ENCODE measurements around the gene RAB11A. TPM values are rescaled to one million over a fixed set of nuclear protein-coding genes. Genes with fewer than 3 reads are reported as not detected.

RAB11A gene
- total and polyA plus RNA-seq, 9 of the 15 experiments (the other 6 are each of a cell fraction or from before 2014, with no cell fraction given), result 129 to 369 (median 245) TPM

DNA sequence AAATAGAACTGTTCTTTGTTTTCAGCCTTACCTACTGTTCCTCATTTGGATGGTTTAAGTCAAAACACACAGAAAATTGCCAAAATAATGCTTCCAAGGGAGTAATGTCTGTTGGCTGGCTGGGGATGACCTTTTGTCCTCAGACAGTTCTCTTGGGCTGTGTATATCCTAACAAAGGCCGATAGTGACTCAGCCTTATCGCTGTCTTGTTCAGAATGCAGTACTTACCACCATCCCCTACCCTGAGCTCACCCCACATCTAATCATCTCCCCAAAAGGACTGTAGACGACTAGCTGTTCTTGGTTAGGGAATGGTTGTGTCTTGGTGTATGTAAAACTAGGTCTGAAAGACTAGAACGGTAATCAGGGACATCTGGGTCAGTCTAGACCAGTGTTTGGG is 35.0 kb downstream of the RAB11A start (continued):
- TF ChIP-seq, protein P1, sequence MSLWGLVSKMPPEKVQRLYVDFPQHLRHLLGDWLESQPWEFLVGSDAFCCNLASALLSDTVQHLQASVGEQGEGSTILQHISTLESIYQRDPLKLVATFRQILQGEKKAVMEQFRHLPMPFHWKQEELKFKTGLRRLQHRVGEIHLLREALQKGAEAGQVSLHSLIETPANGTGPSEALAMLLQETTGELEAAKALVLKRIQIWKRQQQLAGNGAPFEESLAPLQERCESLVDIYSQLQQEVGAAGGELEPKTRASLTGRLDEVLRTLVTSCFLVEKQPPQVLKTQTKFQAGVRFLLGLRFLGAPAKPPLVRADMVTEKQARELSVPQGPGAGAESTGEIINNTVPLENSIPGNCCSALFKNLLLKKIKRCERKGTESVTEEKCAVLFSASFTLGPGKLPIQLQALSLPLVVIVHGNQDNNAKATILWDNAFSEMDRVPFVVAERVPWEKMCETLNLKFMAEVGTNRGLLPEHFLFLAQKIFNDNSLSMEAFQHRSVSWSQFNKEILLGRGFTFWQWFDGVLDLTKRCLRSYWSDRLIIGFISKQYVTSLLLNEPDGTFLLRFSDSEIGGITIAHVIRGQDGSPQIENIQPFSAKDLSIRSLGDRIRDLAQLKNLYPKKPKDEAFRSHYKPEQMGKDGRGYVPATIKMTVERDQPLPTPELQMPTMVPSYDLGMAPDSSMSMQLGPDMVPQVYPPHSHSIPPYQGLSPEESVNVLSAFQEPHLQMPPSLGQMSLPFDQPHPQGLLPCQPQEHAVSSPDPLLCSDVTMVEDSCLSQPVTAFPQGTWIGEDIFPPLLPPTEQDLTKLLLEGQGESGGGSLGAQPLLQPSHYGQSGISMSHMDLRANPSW (CRISPR knock-in tag; IDR thresholded peaks at IDR 0.05), result no peak
- TF ChIP-seq SMARCE1 (IDR thresholded peaks at IDR 0.05) (0 out of 2 replicates have a peak, but pooled peaks have one; percentile 28), TSC22D4 (tag; IDR thresholded peaks at IDR 0.05) (no peak), ZNF184 (CRISPR knock-in tag; IDR thresholded peaks at IDR 0.05) (no peak), ZNF551 (CRISPR knock-in tag; IDR thresholded peaks at IDR 0.05) (no peak), MED1 (CRISPR knock-in tag; IDR thresholded peaks at IDR 0.05; ENCODE audit: borderline replicate concordance) (no peak), HLTF (IDR thresholded peaks at IDR 0.05) (no peak), SMARCA5 (IDR thresholded peaks at IDR 0.05) (no peak), ZFX (CRISPR knock-in tag; IDR thresholded peaks at IDR 0.05) (no peak), MTA3 (IDR thresholded peaks at IDR 0.05; ENCODE audit: borderline replicate concordance) (no peak), SRSF3 (IDR thresholded peaks at IDR 0.05; ENCODE audit: insufficient read depth, low read length) (no peak), FOS (IDR thresholded peaks at IDR 0.05; ENCODE audit: extremely low read depth, insufficient read length) (no peak), NFE2 (IDR thresholded peaks at IDR 0.05; ENCODE audit: low read depth) (peak; percentile 87), ZFP30 (CRISPR knock-in tag; IDR thresholded peaks at IDR 0.05; ENCODE audit: borderline replicate concordance) (no peak), RB1 (IDR thresholded peaks at IDR 0.05; ENCODE audit: low read depth) (no peak), EHMT2 (IDR thresholded peaks at IDR 0.05) (no peak), MECOM (CRISPR knock-in tag; IDR thresholded peaks at IDR 0.05) (no peak)
- TF ChIP-seq, protein P2, sequence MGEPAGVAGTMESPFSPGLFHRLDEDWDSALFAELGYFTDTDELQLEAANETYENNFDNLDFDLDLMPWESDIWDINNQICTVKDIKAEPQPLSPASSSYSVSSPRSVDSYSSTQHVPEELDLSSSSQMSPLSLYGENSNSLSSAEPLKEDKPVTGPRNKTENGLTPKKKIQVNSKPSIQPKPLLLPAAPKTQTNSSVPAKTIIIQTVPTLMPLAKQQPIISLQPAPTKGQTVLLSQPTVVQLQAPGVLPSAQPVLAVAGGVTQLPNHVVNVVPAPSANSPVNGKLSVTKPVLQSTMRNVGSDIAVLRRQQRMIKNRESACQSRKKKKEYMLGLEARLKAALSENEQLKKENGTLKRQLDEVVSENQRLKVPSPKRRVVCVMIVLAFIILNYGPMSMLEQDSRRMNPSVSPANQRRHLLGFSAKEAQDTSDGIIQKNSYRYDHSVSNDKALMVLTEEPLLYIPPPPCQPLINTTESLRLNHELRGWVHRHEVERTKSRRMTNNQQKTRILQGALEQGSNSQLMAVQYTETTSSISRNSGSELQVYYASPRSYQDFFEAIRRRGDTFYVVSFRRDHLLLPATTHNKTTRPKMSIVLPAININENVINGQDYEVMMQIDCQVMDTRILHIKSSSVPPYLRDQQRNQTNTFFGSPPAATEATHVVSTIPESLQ (CRISPR knock-in tag; IDR thresholded peaks at IDR 0.05), result no peak
- TF ChIP-seq, protein P3, sequence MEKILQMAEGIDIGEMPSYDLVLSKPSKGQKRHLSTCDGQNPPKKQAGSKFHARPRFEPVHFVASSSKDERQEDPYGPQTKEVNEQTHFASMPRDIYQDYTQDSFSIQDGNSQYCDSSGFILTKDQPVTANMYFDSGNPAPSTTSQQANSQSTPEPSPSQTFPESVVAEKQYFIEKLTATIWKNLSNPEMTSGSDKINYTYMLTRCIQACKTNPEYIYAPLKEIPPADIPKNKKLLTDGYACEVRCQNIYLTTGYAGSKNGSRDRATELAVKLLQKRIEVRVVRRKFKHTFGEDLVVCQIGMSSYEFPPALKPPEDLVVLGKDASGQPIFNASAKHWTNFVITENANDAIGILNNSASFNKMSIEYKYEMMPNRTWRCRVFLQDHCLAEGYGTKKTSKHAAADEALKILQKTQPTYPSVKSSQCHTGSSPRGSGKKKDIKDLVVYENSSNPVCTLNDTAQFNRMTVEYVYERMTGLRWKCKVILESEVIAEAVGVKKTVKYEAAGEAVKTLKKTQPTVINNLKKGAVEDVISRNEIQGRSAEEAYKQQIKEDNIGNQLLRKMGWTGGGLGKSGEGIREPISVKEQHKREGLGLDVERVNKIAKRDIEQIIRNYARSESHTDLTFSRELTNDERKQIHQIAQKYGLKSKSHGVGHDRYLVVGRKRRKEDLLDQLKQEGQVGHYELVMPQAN (IDR thresholded peaks at IDR 0.05; ENCODE audit: borderline replicate concordance), result no peak
- TF ChIP-seq, protein P4, sequence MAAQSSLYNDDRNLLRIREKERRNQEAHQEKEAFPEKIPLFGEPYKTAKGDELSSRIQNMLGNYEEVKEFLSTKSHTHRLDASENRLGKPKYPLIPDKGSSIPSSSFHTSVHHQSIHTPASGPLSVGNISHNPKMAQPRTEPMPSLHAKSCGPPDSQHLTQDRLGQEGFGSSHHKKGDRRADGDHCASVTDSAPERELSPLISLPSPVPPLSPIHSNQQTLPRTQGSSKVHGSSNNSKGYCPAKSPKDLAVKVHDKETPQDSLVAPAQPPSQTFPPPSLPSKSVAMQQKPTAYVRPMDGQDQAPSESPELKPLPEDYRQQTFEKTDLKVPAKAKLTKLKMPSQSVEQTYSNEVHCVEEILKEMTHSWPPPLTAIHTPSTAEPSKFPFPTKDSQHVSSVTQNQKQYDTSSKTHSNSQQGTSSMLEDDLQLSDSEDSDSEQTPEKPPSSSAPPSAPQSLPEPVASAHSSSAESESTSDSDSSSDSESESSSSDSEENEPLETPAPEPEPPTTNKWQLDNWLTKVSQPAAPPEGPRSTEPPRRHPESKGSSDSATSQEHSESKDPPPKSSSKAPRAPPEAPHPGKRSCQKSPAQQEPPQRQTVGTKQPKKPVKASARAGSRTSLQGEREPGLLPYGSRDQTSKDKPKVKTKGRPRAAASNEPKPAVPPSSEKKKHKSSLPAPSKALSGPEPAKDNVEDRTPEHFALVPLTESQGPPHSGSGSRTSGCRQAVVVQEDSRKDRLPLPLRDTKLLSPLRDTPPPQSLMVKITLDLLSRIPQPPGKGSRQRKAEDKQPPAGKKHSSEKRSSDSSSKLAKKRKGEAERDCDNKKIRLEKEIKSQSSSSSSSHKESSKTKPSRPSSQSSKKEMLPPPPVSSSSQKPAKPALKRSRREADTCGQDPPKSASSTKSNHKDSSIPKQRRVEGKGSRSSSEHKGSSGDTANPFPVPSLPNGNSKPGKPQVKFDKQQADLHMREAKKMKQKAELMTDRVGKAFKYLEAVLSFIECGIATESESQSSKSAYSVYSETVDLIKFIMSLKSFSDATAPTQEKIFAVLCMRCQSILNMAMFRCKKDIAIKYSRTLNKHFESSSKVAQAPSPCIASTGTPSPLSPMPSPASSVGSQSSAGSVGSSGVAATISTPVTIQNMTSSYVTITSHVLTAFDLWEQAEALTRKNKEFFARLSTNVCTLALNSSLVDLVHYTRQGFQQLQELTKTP (IDR thresholded peaks at IDR 0.05; ENCODE audit: low read depth in 1 of 2, partially characterized antibody in 2 of 2), result no peak

Data from K562 (cell line).